ENCODE measurements around the gene PKNOX2.

DNA sequence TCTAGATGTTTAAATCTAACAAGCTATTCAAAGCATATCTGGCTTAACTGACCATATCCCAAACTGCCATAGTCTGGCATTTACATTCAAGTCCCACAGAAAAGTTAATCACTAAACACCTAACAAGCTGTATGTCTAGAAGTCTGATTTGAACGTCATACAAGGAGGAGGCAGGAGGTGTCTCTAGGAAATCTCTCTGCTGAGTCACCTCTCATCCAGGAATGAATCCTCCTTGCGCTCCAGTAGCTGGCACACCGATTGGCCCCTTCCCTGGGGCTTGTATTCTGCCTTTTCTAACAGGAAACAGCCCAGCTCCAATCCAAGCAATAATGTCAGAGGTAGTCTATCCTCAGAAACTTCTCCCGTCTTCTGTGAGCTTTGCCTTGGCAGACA lies 299.7 kb downstream of the PKNOX2 start:
- TF ChIP-seq POLR2A (IDR thresholded peaks at IDR 0.05) (no peak), POLR2AphosphoS5 (IDR thresholded peaks at IDR 0.05) (no peak)
- TF ChIP-seq, protein P1, sequence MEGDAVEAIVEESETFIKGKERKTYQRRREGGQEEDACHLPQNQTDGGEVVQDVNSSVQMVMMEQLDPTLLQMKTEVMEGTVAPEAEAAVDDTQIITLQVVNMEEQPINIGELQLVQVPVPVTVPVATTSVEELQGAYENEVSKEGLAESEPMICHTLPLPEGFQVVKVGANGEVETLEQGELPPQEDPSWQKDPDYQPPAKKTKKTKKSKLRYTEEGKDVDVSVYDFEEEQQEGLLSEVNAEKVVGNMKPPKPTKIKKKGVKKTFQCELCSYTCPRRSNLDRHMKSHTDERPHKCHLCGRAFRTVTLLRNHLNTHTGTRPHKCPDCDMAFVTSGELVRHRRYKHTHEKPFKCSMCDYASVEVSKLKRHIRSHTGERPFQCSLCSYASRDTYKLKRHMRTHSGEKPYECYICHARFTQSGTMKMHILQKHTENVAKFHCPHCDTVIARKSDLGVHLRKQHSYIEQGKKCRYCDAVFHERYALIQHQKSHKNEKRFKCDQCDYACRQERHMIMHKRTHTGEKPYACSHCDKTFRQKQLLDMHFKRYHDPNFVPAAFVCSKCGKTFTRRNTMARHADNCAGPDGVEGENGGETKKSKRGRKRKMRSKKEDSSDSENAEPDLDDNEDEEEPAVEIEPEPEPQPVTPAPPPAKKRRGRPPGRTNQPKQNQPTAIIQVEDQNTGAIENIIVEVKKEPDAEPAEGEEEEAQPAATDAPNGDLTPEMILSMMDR (IDR thresholded peaks at IDR 0.05 in 8 of 11, conservative IDR thresholded peaks at IDR 0.05 in 3 of 11): no peak
